GM19023 (cell line): ENCODE results near the gene LYL1.

Experiments
- ATAC-seq: cut with Tn5 transposase; IDR thresholded peaks from one replicate; pipeline ENCODE4 v1.9.1; 2021; ENCODE audit warnings: mild to moderate bottlenecking, moderate library complexity; ENCODE audit not compliant: unreplicated experiment

Gene LYL1

GRCh38 chr19:13060233-13060963 is 42.3 kb downstream of the LYL1 start:
- no peak for ATAC-seq

DNA sequence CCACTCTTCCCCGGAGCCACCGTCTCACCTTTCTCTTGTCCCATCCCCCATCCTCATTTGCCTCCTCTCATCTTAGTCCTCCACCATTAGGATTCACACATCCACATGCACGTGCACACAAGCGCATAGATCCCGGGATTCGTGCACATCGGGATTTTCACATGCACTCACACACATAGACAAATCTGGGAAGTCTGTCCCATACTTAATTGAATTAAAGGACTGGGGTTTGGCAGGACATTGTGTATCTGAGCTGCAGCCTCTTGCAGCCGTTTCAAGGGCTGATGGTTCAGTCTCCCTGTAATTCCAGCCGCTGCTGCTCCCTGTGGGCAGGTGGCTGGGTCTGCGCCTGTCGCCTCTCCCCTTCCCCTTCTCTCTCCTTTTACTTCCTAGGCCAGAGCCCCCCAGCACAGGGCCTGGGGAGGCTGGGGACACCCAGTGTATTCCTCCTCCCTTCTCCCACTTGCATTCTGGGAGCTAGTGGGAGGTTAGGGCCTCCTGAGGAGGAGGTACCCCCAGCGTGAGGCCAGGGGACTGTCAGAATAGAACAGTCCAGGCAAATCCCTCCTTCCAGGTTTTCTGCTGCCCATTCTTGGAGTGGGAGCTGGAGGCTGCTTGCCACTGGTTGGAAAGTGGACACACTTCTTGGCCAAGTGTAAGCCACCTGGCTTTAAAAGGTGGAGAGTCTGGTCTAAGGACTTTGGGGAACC is 43.6 kb downstream of the LYL1 start:
- no peak for ATAC-seq

DNA sequence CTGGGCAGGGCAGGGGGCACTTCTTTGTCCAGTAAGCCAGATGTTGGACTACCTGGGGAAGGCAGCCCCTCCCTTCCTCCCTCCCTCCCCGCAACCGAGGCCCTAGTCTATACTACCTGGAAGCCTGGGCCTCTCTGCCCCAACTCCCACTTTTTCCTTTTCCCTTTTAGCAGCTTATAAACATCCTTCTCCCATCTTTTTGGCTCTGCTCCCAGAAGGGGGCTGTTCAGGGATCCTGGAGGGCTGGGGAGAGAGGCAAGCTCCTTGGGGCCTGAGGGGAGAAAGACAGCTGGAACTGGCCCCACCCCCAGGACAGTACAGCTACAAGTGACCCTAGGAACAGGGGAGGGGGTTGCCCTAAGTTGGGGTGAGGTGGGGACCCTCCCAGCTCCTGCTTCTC is 44.9 kb downstream of the LYL1 start:
- ATAC-seq = no peak

GRCh38 chr19:13057147-13057572 is 45.5 kb downstream of the LYL1 start:
- no peak for ATAC-seq

DNA sequence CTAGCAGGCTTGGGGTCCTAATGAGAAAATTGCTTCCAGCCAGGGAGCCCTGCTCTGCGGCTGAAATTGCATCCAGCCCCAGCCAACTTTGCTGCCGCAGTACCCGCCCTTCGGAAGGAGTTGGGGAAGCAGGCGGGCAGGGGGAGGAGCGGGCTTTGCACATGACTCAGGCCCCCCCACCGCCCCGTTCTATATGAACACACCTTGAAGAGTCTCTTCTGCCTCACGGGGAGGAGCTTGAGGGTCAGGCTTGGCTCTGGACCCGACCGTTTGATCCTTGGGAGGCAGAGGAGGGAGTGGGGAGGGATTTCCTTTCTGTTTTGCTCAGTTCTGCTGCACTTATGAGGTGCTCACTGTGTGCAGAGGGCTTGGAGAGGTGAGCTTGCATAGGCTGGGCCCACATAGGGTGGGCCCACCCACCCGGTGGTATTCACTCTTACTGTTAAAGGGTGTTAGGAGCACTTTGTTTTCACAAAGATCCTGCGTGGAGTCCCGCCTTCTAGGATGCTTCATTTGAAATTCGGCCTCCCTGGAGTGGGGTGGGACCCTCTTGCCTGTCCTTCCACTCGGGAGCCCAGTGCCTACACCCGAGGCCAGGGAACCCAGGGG is 46.5 kb downstream of the LYL1 start:
- no peak for ATAC-seq

DNA sequence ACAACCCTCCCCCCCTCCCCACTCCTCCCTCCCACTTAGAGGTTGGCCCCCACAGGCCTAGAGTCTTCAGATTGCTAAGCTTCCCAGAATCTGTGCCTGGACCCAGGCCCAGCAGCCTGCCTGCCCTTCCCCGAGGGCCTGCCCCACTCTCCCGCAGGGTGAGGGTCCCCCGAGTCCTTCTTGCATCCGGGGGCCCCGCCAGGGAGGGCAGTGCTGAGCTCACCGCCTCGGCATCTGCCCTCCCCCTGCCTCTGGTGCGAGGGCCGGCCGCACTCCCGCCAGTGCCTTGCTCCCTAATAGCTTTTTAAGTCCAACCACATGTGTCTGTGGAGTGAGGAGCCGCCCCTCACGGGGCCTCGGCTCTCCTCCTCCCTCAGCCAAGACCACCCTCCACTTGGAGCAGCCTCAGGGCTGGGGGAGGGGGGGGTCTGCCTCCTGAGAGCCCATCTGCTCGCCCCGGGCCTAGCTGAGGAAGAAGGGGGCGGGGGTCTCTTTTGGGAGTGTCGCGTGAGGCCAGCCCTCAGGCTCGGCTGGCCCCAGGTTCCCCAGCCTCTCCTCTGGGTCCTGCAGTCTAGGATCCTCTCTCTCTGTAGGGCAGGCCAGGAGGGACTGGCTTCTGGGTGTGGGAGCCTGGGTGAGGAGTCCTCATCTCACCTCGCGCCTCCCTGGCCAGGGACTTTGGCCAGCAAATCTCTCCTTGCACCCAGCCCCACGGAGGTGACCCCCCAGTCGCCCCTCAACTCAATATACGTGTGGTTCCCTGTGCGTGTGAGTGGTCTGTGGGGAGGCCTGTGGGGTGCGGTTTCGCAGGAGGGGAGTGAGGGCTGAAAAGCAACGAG is 47.2 kb downstream of the LYL1 start:
- ATAC-seq = no peak

GRCh38 chr19:13054626-13055212 is 47.9 kb downstream of the LYL1 start:
- ATAC-seq = no peak

DNA sequence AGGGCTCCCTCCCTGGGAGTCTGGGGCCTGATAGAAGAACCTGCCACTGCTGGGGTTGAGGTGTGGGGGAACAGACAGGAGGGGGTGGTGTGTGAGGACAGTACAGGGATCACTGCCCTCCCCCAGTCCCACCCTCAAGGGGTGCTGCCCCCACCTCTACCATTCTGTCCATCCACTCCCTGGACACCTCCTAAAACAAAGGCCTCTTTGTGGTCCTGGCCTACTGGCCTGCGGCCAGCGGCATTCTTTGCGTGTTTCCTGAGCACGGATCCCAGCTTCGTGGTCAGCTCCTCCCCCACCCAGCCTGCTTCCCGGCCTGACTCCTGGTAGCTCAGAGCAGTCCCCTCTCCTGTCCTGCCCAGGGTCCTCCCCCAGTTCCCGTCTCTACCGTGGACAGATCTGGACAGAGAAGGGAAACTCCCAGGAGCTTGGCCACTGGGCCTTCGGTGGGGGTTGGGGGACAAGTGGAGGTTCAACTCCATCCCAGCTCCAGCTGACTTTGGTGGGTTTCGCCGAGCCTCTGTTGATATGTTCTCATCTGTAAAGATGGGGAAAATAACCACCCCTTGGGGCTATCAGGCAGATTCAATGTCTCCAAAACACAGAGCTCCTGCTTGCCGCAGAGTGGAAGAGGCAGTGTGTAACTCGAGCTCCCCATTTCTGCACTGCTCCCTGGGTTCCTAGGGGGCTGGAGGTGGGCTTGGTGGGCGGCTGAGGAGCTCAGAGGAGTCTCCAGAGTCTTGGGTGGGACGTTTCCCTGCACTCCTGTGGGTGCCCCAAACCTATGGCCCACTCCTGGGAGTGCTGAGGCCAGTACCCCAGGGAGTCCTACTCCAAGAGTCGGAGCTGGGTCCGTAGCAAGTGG is 48.7 kb downstream of the LYL1 start:
- no peak for ATAC-seq

- ATAC-seq = no peak
Measured at GRCh38 chr19:13053238-13053637, 49.4 kb downstream of the LYL1 start.

DNA sequence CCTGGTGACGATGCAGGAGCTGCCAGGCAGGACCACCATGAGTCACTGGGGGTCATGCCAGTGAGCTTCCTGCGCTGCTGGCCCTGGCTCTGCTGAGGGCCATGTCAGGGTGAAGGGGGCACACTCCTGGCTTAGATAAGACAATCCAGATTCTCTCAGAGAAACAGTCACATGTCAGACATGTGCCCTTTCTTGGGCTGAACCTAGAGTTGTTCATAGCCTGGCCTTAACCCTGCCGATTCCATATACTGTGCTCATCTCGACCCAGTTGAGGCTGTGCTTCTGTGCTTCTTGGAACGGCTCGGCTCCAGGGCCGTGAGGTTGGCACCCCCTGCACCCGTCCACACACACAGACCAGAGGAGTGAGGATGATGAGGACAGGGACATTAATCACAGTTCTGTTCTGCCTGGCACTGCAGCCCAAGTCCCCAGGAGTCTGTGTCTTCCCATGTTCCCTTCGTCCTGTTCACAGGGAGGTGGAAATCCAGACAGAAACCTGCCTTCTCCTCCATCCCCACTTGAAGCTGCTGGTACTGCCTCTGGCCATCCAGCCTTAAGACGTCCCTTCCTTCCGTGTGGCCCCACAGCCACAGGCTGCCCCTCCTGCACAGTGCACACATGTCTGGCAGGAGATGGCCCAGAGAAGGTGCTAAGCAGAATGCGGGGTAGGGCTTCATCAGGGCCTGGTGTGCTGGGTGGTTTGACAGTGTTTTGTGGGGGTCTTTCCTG is 50.0 kb downstream of the LYL1 start:
- no peak for ATAC-seq

DNA sequence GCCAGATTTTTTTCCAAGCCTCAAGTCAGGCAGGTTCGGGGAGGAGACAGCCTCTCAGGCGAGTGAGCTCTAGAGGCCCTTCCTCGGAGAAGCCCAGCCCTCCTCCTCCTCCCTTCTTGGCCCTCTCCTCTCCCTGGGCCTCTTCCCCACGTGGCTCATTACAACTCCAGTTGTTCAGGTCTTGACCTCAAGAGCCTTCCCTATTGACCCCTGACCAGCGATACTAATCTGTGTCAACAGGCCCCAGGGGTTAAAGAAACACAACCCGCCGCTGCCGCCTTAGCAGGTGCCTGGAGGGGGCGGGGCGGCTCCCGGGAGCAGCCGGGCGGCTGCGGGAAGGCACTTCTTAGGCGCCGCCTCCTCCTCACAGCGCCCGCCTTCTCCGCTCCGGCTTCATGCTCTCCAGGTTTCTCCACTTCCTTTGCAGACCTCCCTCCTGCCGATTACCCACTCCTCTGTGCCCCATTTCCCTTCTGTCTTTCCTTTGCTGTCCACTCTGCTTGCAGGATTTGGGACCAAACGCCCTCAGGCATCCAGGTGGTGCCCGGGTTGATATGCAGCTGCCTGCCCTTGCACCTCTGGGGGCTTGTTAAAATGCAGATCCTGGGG is 51.0 kb downstream of the LYL1 start:
- no peak for ATAC-seq

DNA sequence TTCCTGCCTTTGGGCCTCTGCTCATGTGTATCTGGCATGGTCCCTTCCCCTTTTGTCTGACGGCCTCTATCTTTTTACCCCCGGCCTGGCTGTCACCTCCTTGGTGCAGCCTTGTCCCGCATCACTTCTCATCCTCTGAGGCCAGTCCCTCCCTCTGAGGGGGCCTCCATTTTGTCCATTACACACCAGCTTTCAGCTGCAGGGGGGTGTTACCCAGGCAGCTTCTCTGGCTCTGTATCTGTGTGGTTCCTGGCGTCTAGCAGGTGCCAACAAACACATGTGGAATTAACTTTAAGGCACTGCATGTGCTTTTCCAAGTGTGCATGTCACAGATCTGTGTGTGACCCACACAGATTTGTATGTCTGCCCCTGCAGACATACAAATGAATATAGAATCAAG is 52.4 kb downstream of the LYL1 start:
- no peak for ATAC-seq
